ENCODE results near the gene EXOC4.

EXOC4 gene

DNA sequence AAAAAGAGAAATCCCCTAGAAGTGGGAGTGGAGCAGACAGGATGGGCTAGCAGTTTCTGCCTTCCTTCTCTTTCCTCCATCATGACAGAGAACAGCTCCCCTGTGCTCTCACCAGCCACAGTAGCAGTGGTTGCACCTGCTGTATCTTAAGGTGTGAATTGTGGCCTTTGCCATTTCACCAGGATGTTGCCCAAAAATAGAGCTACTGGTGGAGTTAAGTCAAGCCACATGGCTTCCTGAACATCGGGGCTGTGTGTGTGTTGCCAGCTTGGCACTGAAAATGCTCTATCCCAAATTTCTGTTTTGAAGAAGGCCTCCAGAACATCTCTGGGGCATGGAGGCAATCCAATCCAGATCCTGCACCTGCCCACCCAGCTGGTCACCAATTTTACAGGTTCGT lies 348.7 kb downstream of the EXOC4 start (continued):
- TF ChIP-seq, protein P1, sequence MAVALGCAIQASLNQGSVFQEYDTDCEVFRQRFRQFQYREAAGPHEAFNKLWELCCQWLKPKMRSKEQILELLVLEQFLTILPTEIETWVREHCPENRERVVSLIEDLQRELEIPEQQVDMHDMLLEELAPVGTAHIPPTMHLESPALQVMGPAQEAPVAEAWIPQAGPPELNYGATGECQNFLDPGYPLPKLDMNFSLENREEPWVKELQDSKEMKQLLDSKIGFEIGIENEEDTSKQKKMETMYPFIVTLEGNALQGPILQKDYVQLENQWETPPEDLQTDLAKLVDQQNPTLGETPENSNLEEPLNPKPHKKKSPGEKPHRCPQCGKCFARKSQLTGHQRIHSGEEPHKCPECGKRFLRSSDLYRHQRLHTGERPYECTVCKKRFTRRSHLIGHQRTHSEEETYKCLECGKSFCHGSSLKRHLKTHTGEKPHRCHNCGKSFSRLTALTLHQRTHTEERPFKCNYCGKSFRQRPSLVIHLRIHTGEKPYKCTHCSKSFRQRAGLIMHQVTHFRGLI (tag by site-specific recombination; IDR thresholded peaks at IDR 0.05) = no peak
- TF ChIP-seq ZNF202 (tag by site-specific recombination; IDR thresholded peaks at IDR 0.05; ENCODE audit: borderline replicate concordance) (no peak), ATF2 (tag by site-specific recombination; IDR thresholded peaks at IDR 0.05; ENCODE audit: low read depth) (no peak), GFI1B (tag by site-specific recombination; IDR thresholded peaks at IDR 0.05) (no peak)
- TF ChIP-seq, protein P2, sequence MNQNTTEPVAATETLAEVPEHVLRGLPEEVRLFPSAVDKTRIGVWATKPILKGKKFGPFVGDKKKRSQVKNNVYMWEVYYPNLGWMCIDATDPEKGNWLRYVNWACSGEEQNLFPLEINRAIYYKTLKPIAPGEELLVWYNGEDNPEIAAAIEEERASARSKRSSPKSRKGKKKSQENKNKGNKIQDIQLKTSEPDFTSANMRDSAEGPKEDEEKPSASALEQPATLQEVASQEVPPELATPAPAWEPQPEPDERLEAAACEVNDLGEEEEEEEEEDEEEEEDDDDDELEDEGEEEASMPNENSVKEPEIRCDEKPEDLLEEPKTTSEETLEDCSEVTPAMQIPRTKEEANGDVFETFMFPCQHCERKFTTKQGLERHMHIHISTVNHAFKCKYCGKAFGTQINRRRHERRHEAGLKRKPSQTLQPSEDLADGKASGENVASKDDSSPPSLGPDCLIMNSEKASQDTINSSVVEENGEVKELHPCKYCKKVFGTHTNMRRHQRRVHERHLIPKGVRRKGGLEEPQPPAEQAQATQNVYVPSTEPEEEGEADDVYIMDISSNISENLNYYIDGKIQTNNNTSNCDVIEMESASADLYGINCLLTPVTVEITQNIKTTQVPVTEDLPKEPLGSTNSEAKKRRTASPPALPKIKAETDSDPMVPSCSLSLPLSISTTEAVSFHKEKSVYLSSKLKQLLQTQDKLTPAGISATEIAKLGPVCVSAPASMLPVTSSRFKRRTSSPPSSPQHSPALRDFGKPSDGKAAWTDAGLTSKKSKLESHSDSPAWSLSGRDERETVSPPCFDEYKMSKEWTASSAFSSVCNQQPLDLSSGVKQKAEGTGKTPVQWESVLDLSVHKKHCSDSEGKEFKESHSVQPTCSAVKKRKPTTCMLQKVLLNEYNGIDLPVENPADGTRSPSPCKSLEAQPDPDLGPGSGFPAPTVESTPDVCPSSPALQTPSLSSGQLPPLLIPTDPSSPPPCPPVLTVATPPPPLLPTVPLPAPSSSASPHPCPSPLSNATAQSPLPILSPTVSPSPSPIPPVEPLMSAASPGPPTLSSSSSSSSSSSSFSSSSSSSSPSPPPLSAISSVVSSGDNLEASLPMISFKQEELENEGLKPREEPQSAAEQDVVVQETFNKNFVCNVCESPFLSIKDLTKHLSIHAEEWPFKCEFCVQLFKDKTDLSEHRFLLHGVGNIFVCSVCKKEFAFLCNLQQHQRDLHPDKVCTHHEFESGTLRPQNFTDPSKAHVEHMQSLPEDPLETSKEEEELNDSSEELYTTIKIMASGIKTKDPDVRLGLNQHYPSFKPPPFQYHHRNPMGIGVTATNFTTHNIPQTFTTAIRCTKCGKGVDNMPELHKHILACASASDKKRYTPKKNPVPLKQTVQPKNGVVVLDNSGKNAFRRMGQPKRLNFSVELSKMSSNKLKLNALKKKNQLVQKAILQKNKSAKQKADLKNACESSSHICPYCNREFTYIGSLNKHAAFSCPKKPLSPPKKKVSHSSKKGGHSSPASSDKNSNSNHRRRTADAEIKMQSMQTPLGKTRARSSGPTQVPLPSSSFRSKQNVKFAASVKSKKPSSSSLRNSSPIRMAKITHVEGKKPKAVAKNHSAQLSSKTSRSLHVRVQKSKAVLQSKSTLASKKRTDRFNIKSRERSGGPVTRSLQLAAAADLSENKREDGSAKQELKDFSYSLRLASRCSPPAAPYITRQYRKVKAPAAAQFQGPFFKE (tag by site-specific recombination; IDR thresholded peaks at IDR 0.05; ENCODE audit: borderline replicate concordance) = no peak

DNA sequence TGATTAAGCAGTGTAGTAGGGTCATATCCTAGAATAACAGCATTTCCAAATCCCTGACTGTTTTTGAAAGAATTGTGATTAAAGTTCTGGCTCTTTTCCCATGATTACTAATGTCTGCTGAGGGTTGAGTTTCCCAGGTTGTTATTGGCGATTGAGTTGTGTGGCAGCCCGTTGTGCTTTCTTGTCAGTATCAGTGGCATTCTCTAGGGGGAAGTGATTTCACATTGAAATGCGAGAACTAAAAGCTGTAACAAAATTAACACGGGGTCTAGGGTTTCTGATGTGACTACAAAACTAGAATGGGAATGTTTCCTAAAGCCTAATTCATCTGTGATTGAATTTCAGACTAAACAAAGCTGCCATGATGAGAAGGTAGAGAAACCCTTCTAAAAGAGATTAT lies 349.4 kb downstream of the EXOC4 start:
- POLR2A ChIA-PET = no interaction called here
- no peaks in the 10 kb centered on the region for H3K36me3 ChIP-seq (ENCODE audit: control insufficient read depth in 2 of 2, insufficient read depth in 1 of 2, low read length in 2 of 2)
- peaks cover 5% of the 10 kb centered on the region; the same call in 1 of the 2 replicates for H3K4me1 ChIP-seq (ENCODE audit: control insufficient read depth, insufficient read depth, low read length)
- H3K9me3 ChIP-seq (ENCODE audit: control insufficient read depth, insufficient read depth, low read depth, low read length) = no peaks in the 10 kb centered on the region
- H3K4me3 ChIP-seq (ENCODE audit: low read depth, low read length) = no peak overlapping the region
- CTCF ChIA-PET = no interaction called here
- H3K27ac ChIP-seq (ENCODE audit: extremely low read depth, low read depth, low read length) = no peak overlapping the region
- TF ChIP-seq ZSCAN5A (tag by site-specific recombination; IDR thresholded peaks at IDR 0.05) (no peak), ZSCAN4 (tag by site-specific recombination; IDR thresholded peaks at IDR 0.05) (no peak), ZNF600 (tag by site-specific recombination; IDR thresholded peaks at IDR 0.05) (0 out of 2 replicates have a peak, but pooled peaks have one; percentile 25), ZSCAN23 (tag by site-specific recombination; IDR thresholded peaks at IDR 0.05) (no peak), FEZF1 (tag by site-specific recombination; IDR thresholded peaks at IDR 0.05) (peak; percentile 28; the same call in 1 of the 2 replicates), TCF7L2 (IDR thresholded peaks at IDR 0.05; ENCODE audit: borderline replicate concordance, low read depth, low read length) (no peak), ZNF560 (tag by site-specific recombination; IDR thresholded peaks at IDR 0.05; ENCODE audit: borderline replicate concordance) (no peak), ZNF529 (tag by site-specific recombination; IDR thresholded peaks at IDR 0.05; ENCODE audit: insufficient replicate concordance) (no peak), ZNF132 (tag by site-specific recombination; IDR thresholded peaks at IDR 0.05; ENCODE audit: borderline replicate concordance) (no peak), ZNF2 (tag by site-specific recombination; IDR thresholded peaks at IDR 0.05) (no peak), GFI1B (tag by site-specific recombination; IDR thresholded peaks at IDR 0.05) (peak; percentile 72; the same call in 1 of the 2 replicates), REPIN1 (tag by site-specific recombination; IDR thresholded peaks at IDR 0.05; ENCODE audit: low read depth) (no peak), ZNF133 (tag by site-specific recombination; IDR thresholded peaks at IDR 0.05) (no peak), GLIS2 (tag by site-specific recombination; IDR thresholded peaks at IDR 0.05) (no peak), ZNF623 (tag by site-specific recombination; IDR thresholded peaks at IDR 0.05) (no peak), SP7 (tag by site-specific recombination; IDR thresholded peaks at IDR 0.05) (no peak)
- TF ChIP-seq, protein P1 (tag by site-specific recombination; IDR thresholded peaks at IDR 0.05) = no peak
